ENCODE data around the gene ATF5.

The ATF5 gene

DNA sequence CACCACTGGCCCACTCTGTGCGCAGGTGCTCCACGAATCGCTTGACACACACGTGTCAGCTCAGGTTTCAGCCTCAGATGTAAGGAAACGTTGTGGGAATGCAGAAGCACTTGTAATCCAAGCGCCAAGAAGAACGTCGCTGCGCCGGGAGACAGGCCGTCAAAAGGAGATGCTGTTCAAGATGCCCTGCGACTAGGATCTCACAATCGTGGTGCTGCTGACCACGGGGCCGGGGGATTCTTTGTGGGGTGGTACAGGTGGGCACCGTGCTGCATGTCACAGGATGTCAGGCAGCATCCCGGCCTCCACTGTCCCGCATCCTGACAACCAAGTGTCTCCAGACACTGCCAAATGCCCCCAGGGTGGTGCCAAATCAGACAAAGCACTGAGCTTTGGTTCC lies 48.9 kb downstream of the ATF5 start:
- H3K27ac ChIP-seq: no peak overlapping the region
- no peak for TF ChIP-seq ZFX (IDR thresholded peaks at IDR 0.05)
- TF ChIP-seq CTCF (conservative IDR thresholded peaks at IDR 0.05): no peak

DNA sequence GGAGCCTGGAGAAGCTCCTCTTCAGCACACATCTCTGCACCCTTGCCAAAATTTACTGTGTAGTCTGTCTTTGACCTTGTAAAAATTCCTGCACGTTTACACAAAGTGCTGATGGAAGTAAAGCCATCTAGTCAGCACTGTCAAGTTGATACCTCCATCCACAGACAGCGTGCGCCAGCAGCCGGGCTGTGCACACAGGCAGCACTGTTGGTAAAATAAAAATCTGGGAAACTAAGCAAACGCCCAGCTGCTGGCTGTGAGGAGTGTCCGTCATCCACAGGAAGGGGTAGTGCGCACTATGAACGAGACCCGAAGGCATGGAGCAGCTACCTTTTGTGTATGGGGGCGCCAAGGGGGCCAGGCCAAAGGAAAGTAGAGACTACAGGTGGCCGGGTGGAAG lies 49.3 kb downstream of the ATF5 start:
- no peak overlapping the region for H3K27ac ChIP-seq

GRCh38 chr19:49981603-49982593 lies 52.9 kb downstream of the ATF5 start:
- H3K27ac ChIP-seq: no peak overlapping the region
- TF ChIP-seq CTCF (conservative IDR thresholded peaks at IDR 0.05): no peak
- TF ChIP-seq ZFX (IDR thresholded peaks at IDR 0.05): no peak

More for the DNA sequence above, 49.3 kb downstream of the ATF5 start:
- TF ChIP-seq ZFX (IDR thresholded peaks at IDR 0.05) (no peak), CTCF (conservative IDR thresholded peaks at IDR 0.05) (no peak)
